SK-N-SH (cell line): ENCODE results near the gene RUNDC3A.

Source experiments
- ELF1 ChIP-seq: IDR thresholded peaks from 2 replicates; pipeline ENCODE4 v1.4.0; 2012
- GATA2 ChIP-seq: sonication (generic); formaldehyde crosslinking; IDR thresholded peaks from 2 replicates; pipeline ENCODE4 v1.5.0; 2020; ENCODE audit warnings: mild to moderate bottlenecking, missing genetic modification reagents
- POLR2AphosphoS5 ChIP-seq: IDR thresholded peaks from 2 replicates; pipeline ENCODE4 v1.6.1; 2012; ENCODE audit warnings: low read depth, low read length
- SIN3A ChIP-seq: IDR thresholded peaks from 2 replicates; pipeline ENCODE4 v1.6.1; 2012; ENCODE audit warnings: low read depth, mild to moderate bottlenecking, low read length, moderate library complexity, borderline replicate concordance
- USF1 ChIP-seq: IDR thresholded peaks from 2 replicates; pipeline ENCODE4 v1.4.0; 2012; ENCODE audit warnings: low read depth, borderline replicate concordance
- YY1 ChIP-seq: IDR thresholded peaks from 2 replicates; pipeline ENCODE4 v1.4.0; 2012; ENCODE audit warnings: low read depth, mild to moderate bottlenecking
- TF ChIP-seq, protein P1 (sequence below): fragments of 200-600 bp; sonication (generic); IDR thresholded peaks from 2 replicates; pipeline ENCODE4 v1.6.1; 2017; ENCODE audit warnings: antibody characterized with exemption, mild to moderate bottlenecking, moderate library complexity
- TF ChIP-seq, protein P2 (sequence below): IDR thresholded peaks from 2 replicates; pipeline ENCODE4 v1.4.0; 2012; ENCODE audit warnings: low read depth, borderline replicate concordance

DNA sequence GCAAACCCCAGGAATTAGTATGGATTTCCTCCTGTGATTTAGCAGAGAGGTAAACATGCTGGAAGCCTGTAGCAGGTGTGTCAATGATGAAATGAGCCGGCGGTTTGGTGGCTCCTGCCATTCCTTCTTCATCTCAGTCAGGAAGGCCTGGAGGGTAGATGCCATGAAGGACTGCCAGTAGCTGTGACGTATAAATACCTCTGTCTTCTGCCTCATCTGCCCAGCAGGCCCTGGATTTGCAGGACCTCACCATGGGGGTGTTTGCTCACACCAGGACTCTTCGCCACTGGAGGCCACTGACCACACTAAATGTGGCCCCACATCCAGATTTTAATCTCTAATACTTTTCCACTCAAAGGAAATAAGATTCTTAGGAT lies 24.4 kb upstream of the RUNDC3A start:
- TF ChIP-seq USF1 (no peak), ELF1 (no peak), SIN3A (no peak), YY1 (no peak), POLR2AphosphoS5 (no peak), GATA2 (CRISPR knock-in tag) (no peak)
- TF ChIP-seq, protein P1, sequence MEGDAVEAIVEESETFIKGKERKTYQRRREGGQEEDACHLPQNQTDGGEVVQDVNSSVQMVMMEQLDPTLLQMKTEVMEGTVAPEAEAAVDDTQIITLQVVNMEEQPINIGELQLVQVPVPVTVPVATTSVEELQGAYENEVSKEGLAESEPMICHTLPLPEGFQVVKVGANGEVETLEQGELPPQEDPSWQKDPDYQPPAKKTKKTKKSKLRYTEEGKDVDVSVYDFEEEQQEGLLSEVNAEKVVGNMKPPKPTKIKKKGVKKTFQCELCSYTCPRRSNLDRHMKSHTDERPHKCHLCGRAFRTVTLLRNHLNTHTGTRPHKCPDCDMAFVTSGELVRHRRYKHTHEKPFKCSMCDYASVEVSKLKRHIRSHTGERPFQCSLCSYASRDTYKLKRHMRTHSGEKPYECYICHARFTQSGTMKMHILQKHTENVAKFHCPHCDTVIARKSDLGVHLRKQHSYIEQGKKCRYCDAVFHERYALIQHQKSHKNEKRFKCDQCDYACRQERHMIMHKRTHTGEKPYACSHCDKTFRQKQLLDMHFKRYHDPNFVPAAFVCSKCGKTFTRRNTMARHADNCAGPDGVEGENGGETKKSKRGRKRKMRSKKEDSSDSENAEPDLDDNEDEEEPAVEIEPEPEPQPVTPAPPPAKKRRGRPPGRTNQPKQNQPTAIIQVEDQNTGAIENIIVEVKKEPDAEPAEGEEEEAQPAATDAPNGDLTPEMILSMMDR: no peak
- TF ChIP-seq, protein P2, sequence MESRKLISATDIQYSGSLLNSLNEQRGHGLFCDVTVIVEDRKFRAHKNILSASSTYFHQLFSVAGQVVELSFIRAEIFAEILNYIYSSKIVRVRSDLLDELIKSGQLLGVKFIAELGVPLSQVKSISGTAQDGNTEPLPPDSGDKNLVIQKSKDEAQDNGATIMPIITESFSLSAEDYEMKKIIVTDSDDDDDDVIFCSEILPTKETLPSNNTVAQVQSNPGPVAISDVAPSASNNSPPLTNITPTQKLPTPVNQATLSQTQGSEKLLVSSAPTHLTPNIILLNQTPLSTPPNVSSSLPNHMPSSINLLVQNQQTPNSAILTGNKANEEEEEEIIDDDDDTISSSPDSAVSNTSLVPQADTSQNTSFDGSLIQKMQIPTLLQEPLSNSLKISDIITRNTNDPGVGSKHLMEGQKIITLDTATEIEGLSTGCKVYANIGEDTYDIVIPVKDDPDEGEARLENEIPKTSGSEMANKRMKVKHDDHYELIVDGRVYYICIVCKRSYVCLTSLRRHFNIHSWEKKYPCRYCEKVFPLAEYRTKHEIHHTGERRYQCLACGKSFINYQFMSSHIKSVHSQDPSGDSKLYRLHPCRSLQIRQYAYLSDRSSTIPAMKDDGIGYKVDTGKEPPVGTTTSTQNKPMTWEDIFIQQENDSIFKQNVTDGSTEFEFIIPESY: no peak
